Epithelial cell of prostate (primary cell): ENCODE measurements around the gene RBP7.
A peak's percentile ranks its signal among the peaks of the same experiment; 100 is the strongest.

ENCODE experiments used
- DNase-seq: peaks from one replicate; pipeline ENCODE4 v3.0.0-alpha.2; 2011; ENCODE audit warnings: low read depth, low spot score
- H3K27ac ChIP-seq: fragments of 450-650 bp; 2 replicates; pipeline ENCODE4 v1.5.1; 2017; ENCODE audit warnings: mild to moderate bottlenecking

Gene RBP7

GRCh38 chr1:10064416-10065343 lies 67.7 kb downstream of the RBP7 start:
- no peak for DNase-seq
- H3K27ac ChIP-seq = peak overlapping the region; percentile 94

DNA sequence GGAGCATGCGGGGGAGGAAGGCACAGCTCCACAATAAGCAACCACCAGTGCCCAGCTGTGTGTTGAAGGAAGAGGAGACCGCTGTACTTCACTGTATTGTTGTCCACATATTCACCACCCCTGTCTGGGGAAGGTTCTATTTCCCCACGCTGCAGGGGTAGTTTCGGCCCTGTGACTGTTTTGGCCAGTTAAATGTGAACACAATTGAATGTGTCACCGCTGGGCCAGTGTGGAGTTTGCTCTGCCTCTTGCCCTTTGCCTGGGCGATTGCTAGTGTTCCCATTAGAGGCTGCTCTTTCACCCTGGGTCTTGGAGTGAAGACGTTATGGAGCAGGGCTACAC lies 68.3 kb downstream of the RBP7 start:
- peak overlapping the region; percentile 94 for H3K27ac ChIP-seq

More for the DNA sequence above, 68.3 kb downstream of the RBP7 start:
- no peak for DNase-seq
